ENCODE data around the gene TCF12. TPM values are rescaled to one million over a fixed set of nuclear protein-coding genes. Genes with fewer than 3 reads are reported as not detected.

The TCF12 gene
- total RNA-seq, 2 donors from 2014 or later, result 91.8 to 107 TPM

GRCh38 chr15:57184502-57184901, 266.1 kb downstream of the TCF12 start:
- Histone ChIP-seq H3K27ac (no peak overlapping the region), H3K9me3 (no peaks in the 10 kb centered on the region), H3K27me3 (replicated peaks; ENCODE audit: insufficient read depth) (no peaks in the 10 kb centered on the region), H3K4me1 (ENCODE audit: control insufficient read depth in 1 of 2, low read depth in 2 of 2) (peaks cover 0 to 6% of the 10 kb centered on the region in 2 donors), H3K36me3 (no peaks in the 10 kb centered on the region), H3K4me3 (no peak overlapping the region)
- no peak for ATAC-seq (ENCODE audit: insufficient number of reproducible peaks, low FRiP score, low read depth)
- TF ChIP-seq, protein P1, sequence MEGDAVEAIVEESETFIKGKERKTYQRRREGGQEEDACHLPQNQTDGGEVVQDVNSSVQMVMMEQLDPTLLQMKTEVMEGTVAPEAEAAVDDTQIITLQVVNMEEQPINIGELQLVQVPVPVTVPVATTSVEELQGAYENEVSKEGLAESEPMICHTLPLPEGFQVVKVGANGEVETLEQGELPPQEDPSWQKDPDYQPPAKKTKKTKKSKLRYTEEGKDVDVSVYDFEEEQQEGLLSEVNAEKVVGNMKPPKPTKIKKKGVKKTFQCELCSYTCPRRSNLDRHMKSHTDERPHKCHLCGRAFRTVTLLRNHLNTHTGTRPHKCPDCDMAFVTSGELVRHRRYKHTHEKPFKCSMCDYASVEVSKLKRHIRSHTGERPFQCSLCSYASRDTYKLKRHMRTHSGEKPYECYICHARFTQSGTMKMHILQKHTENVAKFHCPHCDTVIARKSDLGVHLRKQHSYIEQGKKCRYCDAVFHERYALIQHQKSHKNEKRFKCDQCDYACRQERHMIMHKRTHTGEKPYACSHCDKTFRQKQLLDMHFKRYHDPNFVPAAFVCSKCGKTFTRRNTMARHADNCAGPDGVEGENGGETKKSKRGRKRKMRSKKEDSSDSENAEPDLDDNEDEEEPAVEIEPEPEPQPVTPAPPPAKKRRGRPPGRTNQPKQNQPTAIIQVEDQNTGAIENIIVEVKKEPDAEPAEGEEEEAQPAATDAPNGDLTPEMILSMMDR (IDR thresholded peaks at IDR 0.05), result no peak
- DNase-seq (ENCODE audit: low spot score), result no peak

DNA sequence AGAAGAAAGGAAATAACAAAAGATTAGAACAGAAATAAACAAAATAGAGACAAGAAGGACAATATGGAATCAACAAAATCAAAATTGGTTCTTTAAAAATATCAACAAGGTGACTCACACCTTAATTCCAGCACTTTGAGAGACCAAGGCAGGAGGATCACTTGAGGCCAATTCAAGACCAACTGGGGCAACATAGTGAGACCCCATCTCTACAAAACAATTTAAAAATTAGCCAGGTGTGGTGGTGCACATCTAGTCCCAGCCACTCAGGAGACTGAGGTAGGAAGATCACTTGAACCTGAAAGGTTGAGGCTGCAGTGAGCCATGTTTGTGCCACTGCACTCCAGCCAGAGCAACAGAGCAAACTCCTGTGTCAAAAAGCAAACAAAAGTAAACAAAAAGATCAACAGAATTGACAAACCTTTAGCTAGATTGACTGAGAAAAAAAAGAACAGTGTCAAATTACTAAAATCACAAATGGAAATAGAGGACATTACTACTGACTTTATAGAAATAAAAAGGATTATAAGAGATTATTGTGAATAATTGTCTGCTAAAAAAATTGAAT, 267.1 kb downstream of the TCF12 start:
- H3K4me1 ChIP-seq (ENCODE audit: control insufficient read depth in 1 of 2, low read depth in 2 of 2), result peaks cover 0 to 6% of the 10 kb centered on the region in 2 donors
- ATAC-seq (ENCODE audit: insufficient number of reproducible peaks, low FRiP score, low read depth) (no peak), DNase-seq (ENCODE audit: low spot score) (no peak)
- H3K27me3 ChIP-seq (replicated peaks; ENCODE audit: insufficient read depth), result no peaks in the 10 kb centered on the region
- TF ChIP-seq, protein P1 (IDR thresholded peaks at IDR 0.05), result no peak
- no peak overlapping the region for H3K27ac ChIP-seq
- H3K4me3 ChIP-seq, result no peak overlapping the region
- H3K9me3 ChIP-seq, result no peaks in the 10 kb centered on the region
- no peaks in the 10 kb centered on the region for H3K36me3 ChIP-seq

GRCh38 chr15:57189466-57189865, 271.0 kb downstream of the TCF12 start:
- Histone ChIP-seq H3K4me1 (ENCODE audit: control insufficient read depth in 1 of 2, low read depth in 2 of 2) (no peaks in the 10 kb centered on the region), H3K9me3 (no peaks in the 10 kb centered on the region), H3K4me3 (no peak overlapping the region), H3K27ac (no peak overlapping the region), H3K36me3 (no peaks in the 10 kb centered on the region), H3K27me3 (replicated peaks; ENCODE audit: insufficient read depth) (no peaks in the 10 kb centered on the region)
- TF ChIP-seq, protein P1 (IDR thresholded peaks at IDR 0.05), result no peak
- no peak for DNase-seq (ENCODE audit: low spot score)
- ATAC-seq (ENCODE audit: insufficient number of reproducible peaks, low FRiP score, low read depth), result no peak

GRCh38 chr15:57190208-57190607, 271.8 kb downstream of the TCF12 start:
- Histone ChIP-seq H3K36me3 (no peaks in the 10 kb centered on the region), H3K9me3 (no peaks in the 10 kb centered on the region), H3K4me1 (ENCODE audit: control insufficient read depth in 1 of 2, low read depth in 2 of 2) (no peaks in the 10 kb centered on the region), H3K4me3 (no peak overlapping the region), H3K27ac (no peak overlapping the region), H3K27me3 (replicated peaks; ENCODE audit: insufficient read depth) (no peaks in the 10 kb centered on the region)
- DNase-seq (ENCODE audit: low spot score), result no peak
- no peak for ATAC-seq (ENCODE audit: insufficient number of reproducible peaks, low FRiP score, low read depth)
- TF ChIP-seq, protein P1 (IDR thresholded peaks at IDR 0.05), result no peak

GRCh38 chr15:57193161-57193560, 274.7 kb downstream of the TCF12 start:
- no peak for ATAC-seq (ENCODE audit: insufficient number of reproducible peaks, low FRiP score, low read depth)

More at GRCh38 chr15:57193161-57193560, 274.7 kb downstream of the TCF12 start:
- no peak for DNase-seq (ENCODE audit: low spot score)
- H3K27me3 ChIP-seq (replicated peaks; ENCODE audit: insufficient read depth), result no peaks in the 10 kb centered on the region
- no peaks in the 10 kb centered on the region for H3K4me1 ChIP-seq (ENCODE audit: control insufficient read depth in 1 of 2, low read depth in 2 of 2)
- H3K27ac ChIP-seq, result no peak overlapping the region
- H3K4me3 ChIP-seq, result no peak overlapping the region
- no peaks in the 10 kb centered on the region for H3K36me3 ChIP-seq
- TF ChIP-seq, protein P1 (IDR thresholded peaks at IDR 0.05), result no peak
- no peaks in the 10 kb centered on the region for H3K9me3 ChIP-seq
